Measurements from ENCODE around the gene AP2M1.
"Not testable (repeated sequence)": the region's sequence is repeated elsewhere in the genome, so short reads cannot be mapped to it uniquely, and the experiment has no call there.

Gene AP2M1

DNA sequence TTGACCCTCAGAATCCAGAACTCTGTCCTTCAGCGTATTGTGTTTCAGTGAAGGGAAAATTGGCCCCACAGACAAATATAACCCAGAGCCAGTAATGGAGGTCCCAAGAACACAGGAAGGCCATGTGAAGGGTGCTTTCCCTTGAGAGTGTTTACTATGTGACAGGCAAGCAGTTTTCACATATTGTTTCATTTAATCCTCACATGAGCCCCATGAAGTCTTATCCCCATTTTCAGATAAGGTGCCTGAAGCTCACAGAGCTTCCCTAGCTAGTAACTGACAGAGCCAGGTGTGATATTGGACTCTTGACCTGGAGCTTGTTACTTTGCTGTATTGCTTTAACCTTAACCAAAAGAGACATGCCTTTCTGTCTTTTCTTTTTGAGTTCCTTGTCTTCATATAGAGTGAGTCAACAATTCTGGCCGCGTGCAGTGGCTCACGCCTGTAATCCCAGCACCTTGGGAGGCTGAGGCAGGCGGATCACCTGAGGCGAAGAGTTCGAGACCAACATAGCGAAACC is 28.8 kb upstream of the AP2M1 start:
- H3K4me3 ChIP-seq (ENCODE audit: low read length): no peak overlapping the region
- no peak for TF ChIP-seq ZNF274 (IDR thresholded peaks at IDR 0.05; ENCODE audit: low read depth, low read length)

DNA sequence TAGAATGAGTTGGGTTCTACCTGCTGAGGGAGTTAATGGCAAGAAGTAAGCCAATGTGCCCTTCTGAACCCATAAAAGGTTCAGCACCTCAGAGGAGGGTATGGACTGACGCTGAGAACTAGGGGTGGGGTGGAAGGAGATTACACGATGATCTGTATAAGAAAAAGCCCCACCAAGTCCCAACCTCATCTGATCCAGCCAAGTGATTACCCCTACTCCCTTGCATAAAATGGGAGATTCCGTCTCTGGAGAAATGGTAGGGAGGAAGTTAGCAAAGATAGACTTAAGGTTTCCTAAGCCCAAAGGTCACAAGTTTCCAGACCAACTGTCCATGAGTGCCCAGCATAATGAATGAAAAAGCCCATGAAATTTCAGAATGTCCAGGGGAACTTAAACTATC is 26.6 kb upstream of the AP2M1 start:
- no peak overlapping the region for H3K4me3 ChIP-seq (ENCODE audit: low read length)
- TF ChIP-seq ZNF274 (IDR thresholded peaks at IDR 0.05; ENCODE audit: low read depth, low read length): no peak

DNA sequence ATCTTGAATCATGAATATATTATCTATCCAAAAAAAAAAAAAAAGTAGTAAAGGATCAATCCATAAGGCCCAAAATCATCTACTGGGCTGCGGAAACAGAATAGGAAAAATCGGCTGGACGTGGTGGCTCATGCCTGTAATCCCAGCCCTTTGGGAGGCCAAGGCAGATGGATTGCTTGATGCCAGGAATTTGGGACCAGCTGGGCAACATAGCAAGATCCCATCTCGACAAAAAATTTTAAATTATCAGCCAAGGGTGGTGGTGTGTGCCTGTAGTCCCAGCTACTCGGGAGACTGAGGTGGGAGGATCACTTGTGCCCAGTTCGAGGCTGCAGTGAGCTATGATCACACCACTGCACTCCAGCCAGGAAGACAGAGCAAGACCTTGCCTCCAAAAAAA is 25.5 kb upstream of the AP2M1 start:
- no peak for TF ChIP-seq ZNF274 (IDR thresholded peaks at IDR 0.05; ENCODE audit: low read depth, low read length)
- no peak overlapping the region for H3K4me3 ChIP-seq (ENCODE audit: low read length)

DNA sequence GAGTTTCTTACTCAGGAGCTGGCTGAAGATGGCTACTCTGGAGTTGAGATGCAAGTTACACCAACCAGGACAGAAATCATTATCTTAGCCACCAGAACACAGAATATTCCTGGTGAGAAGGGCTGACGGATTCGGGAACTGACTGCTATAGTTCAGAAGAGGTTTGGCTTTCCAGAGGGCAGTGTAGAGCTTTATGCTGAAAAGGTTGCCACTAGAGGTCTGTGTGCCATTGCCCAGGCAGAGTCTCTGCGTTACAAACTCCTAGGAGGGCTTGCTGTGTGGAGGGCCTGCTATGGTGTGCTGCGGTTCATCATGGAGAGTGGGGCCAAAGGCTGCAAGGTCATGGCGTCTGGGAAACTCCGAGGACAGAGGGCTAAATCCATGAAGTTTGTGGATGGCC is 24.9 kb upstream of the AP2M1 start:
- H3K4me3 ChIP-seq (ENCODE audit: low read length): not testable (repeated sequence)

DNA sequence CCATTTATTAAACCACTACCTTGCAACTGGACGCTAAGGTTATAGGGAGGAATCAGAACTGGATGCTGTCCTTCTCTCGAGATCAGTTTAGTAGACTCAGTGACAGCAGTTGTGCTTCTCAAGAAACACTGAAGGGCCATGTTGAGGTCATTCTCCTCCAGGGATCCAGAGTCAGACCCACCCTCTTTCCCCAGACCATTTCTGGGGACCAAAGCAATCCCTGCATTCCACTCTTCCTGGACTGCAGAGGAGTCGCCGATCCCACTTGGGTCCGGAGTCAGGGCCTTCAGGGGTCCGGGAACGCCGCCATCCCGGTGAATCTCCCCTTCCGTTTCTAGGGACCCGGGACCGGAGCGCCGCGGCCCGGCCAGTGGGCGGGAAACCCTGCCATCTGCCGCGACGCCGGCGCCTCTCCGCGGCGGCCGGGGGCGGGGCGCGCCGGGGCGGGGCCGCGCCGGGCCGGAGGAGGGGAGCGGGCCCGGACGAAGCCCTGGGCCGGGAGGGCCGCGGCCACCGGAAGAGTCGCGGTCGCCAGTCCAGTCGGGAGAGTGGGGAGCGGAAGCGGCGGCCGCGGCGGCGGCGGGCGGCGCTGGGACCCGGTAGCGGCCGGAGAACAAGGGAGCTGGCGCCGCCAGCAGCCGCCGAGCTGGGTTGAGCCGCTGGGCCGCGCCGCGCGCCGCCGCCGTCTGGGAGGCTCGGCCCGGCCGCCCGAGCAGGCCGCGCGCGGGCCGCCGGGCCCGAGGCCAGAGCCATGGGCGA is 19.6 kb upstream of the AP2M1 start, which contains the start of gene DVL3:
DVL3 (plus strand) TSS at position 493 of the 759 bp plus-strand sequence; CDS start at position 752, 259 bp downstream.
- TF ChIP-seq ZNF274 (IDR thresholded peaks at IDR 0.05; ENCODE audit: low read depth, low read length): no peak

DNA sequence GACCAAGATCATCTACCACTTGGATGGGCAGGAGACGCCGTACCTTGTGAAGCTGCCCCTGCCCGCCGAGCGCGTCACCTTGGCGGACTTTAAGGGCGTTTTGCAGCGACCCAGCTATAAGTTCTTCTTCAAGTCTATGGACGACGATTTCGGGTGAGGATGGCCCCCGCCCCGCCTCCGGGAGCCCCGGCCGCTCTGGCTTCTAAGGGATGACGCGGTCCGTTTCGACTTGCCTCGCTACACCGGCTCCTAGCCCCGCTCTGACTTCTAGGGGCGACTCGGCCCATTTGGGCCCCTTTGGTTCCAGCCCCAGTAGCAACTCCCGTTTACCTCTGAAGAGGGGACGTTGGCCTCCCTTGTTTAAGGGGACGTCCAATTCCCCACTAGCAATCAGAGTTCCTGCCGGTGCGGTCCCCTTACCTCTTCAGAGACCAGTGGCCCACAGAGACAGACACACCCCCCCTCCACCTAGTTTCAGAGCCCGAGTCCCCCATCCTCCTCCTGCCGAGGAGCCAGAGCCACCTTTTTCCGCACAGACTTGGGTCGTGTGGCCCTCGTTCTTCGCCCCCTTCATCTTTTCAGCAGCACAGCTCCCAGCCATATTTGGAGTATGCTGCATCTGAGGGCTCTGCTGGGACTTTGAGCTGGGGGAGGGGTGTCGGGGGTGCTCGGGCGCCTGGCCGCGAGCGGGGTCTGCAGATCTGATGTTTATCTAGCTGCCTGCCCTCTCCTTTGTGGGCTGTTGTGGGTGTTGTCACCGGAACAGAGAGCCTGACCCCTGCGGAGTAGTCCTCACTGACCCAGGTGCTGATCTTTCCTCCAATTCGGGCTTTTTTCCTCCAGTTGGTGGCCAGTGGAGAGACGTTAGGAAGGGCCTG is 18.8 kb upstream of the AP2M1 start:
- no peak for TF ChIP-seq ZNF274 (IDR thresholded peaks at IDR 0.05; ENCODE audit: low read depth, low read length)
- peak overlapping the region; percentile 81 for H3K4me3 ChIP-seq (ENCODE audit: low read length)

More for the DNA sequence above, 19.6 kb upstream of the AP2M1 start, which contains the start of gene DVL3:
- H3K4me3 ChIP-seq (ENCODE audit: low read length): peak within 1 kb of the TSS; percentile 81

DNA sequence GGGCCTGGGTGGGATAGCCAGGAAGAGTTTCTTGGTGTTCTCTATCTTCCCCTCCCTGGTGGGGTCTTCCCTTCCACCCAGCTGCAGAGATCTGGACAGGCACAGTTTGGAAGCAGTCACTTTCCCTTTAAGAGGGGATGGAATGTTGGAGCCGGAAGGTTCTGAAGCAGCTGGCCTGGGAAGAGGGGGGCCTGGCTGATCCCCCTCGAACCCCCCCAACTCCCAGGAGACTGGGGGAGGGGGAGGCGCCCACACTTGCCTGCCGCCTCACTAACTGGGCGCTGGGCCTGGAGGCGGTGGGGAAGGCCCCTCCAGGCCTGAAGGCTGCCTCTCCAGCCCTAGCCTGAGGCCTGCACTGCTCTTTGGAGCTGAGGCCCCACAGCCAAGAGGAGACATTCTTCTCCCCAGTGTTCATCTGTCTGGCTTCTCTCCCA is 18.1 kb upstream of the AP2M1 start:
- no peak for TF ChIP-seq ZNF274 (IDR thresholded peaks at IDR 0.05; ENCODE audit: low read depth, low read length)
- H3K4me3 ChIP-seq (ENCODE audit: low read length): peak overlapping the region; percentile 81

DNA sequence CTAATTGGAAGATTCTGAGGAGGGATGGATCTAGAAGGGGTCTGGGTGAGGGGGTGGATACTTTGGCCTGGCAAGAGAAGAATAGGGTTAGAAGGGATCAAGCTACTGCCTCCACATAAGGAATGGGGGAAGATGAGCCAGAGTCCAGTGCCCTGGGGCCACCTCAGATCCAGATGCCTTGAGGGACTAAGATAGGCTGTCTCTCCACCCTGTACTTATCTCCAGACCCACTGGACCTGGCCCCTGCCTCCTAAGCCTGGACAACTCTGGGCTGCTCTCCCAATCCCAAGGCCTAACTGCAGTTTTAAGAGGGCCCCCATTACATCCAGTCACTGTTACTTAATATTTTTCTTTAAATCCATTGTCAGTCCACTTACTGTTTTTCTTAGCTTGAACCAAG is 17.4 kb upstream of the AP2M1 start:
- peak overlapping the region; percentile 81 for H3K4me3 ChIP-seq (ENCODE audit: low read length)

DNA sequence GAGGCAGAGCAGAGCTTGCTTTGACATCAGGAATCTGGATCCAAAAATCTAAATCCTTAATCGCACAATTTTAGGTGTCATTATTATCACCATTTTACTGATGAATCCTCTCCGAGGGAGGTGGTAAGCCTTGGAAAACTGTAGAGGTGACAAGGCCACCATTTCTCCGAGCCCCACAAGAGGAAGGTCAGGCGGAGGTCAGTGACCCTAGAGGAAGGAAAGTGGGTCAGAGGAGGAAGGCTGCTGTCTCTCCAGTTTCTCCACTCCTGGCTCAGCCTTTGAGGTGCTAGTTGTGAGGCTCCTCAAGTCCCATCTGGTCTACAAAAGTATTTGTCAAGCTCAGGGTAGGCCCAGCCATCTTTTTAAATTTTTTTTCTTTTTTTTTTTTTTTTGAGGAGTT is 16.3 kb upstream of the AP2M1 start:
- no peak for TF ChIP-seq ZNF274 (IDR thresholded peaks at IDR 0.05; ENCODE audit: low read depth, low read length)
- no peak overlapping the region for H3K4me3 ChIP-seq (ENCODE audit: low read length)

More for the DNA sequence above, 17.4 kb upstream of the AP2M1 start:
- TF ChIP-seq ZNF274 (IDR thresholded peaks at IDR 0.05; ENCODE audit: low read depth, low read length): no peak

DNA sequence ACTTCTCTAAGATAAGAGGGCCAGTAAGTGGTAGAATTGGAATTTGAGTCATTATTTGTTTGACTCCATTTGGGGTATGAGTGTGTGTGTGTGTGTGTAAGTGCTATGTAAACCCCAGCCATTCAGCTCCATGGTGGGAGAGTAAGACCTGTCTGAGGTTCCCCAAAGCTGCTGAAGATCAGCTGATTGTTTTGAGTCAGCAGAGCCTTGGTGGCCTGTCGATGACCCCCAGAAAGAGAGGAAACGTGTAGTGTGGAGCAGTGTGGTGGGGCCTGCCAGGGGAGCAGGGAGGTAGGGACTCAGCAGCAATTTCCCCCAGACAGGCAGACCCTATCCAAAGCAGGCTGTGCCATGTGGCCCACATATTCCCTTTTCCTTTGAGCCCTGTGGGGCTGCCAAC is 14.2 kb upstream of the AP2M1 start:
- H3K4me3 ChIP-seq (ENCODE audit: low read length): no peak overlapping the region

DNA sequence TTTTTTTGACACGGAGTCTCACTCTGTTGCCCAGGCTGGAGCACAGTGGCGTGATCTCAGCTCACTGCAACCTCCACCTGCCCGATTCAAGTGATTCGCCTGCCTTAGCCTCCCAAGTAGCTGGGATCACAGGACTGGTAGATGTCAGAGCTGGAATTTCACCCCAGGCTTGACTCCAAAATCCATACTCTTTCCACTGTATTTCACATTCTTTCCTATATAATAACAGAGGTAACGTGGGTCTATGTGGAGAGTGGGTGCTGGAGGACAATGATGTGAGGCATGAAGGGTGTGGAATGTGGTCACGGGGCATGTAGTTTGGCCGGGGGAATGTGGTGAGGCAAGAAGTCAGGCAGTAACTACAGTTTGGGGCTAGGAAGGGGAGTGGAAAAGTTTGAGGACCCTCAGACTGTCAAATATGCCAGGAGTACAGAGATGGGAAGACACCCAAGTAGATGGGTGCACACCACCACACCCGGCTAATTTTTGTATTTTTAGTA is 12.0 kb upstream of the AP2M1 start:
- H3K4me3 ChIP-seq (ENCODE audit: low read length): not testable (repeated sequence)

More for the DNA sequence above, 14.2 kb upstream of the AP2M1 start:
- no peak for TF ChIP-seq ZNF274 (IDR thresholded peaks at IDR 0.05; ENCODE audit: low read depth, low read length)

DNA sequence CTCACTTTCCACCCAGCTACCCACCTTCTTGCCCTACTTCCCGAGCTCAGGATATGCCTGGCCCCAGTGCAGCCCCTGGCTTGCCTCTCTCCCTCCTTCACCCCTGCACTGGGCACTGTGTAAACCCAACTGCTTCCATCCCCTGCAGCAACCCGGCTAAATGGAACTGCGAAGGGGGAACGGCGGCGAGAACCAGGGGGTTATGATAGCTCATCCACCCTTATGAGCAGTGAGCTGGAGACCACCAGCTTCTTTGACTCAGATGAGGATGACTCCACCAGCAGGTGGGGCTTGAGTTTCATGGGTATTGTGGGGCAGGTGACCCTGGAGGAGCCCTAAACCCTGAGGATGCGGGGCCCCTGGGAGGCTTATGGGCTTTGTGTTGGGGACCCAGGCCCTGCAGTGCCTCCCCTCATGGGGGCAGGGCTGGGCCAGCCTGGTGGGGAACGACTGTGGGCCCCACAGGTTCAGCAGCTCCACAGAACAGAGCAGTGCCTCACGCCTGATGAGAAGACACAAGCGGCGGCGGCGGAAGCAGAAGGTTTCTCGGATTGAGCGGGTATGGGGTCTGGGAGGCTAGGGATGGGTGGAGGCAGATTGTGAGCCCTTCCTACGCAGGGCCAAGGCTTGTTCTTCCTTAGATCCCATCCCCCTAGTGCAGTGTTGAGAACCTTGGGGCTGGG is 9.9 kb upstream of the AP2M1 start:
- TF ChIP-seq ZNF274 (IDR thresholded peaks at IDR 0.05; ENCODE audit: low read depth, low read length): no peak
- H3K4me3 ChIP-seq (ENCODE audit: low read length): no peak overlapping the region

DNA sequence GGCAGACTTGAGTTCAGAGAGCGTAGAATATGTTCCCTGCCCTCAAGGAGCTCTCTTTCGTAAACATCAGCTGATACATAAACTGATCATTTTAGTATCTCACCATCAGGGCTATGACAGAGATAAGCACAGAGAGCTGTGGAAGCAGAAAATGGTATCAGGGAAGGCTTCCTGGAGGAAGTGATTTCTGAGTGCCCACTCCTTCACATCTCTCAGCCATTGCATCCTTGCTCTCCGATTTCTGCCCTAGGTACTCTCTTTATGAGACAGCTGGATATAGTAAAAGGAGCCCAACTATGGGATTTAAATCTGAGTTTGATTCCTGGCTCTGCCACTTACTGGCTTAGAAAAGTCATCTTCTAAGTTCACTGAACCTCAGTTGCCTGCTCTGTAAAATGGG is 9.1 kb upstream of the AP2M1 start:
- H3K4me3 ChIP-seq (ENCODE audit: low read length): no peak overlapping the region
- no peak for TF ChIP-seq ZNF274 (IDR thresholded peaks at IDR 0.05; ENCODE audit: low read depth, low read length)

DNA sequence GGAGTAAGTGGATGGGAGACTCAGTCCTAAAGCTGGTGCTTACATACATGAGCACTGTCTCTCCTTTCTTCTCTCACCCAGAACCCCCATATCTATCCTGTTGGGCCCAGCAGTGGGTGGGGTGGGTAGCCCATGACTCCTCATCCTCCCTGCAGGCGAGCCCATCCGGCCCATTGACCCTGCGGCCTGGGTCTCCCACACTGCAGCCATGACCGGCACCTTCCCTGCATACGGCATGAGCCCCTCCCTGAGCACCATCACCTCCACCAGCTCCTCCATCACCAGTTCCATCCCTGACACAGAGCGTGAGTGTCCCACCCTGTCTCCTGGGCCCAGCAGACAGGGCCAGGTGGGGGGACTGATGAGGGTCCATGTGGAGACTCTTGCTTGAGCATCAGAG is 8.0 kb upstream of the AP2M1 start:
- no peak for TF ChIP-seq ZNF274 (IDR thresholded peaks at IDR 0.05; ENCODE audit: low read depth, low read length)
- H3K4me3 ChIP-seq (ENCODE audit: low read length): no peak overlapping the region
